GM12878 (cell line): Measurements from ENCODE around the gene MYO1D. TPM values are rescaled to one million over a fixed set of nuclear protein-coding genes. Genes with fewer than 3 reads are reported as not detected.

Experiments
- ATAC-seq: fragments of 200-7000 bp; cut with Tn5 transposase; 3 replicates; pipeline ENCODE4 v1.9.1; 2020; ENCODE audit warnings: mild to moderate bottlenecking, moderate library complexity
- BruUV-seq: library from RNA; stranded (reverse); fragments of 400-500 nt; replicated peaks from 2 replicates; lab custom pipeline; 2021; lab: Mats Ljungman, UMichigan
- CTCF ChIA-PET: fragments of 300-600 bp; sonication (Branson Sonifier 250); formaldehyde crosslinking; extraction: SDS; loops from one replicate; lab custom pipeline; 2021; ENCODE audit warnings: inconsistent platforms; lab: Yijun Ruan, JAX
- POLR2A ChIA-PET: fragments of 350-600 bp; formaldehyde crosslinking; extraction: SDS; loops from one replicate; lab custom pipeline; 2021; ENCODE audit warnings: inconsistent platforms; lab: Charles Lee
- RAD21 ChIA-PET: fragments of 300-600 bp; sonication (Branson Sonifier 250); formaldehyde crosslinking; loops from one replicate; lab custom pipeline; 2023; ENCODE audit warnings: antibody characterized with exemption; ENCODE audit not compliant: unreplicated experiment; lab: Charles Lee
- SMC1A ChIA-PET: fragments of 300-600 bp; sonication (Branson Sonifier 250); formaldehyde crosslinking; loops from one replicate; lab custom pipeline; 2023; ENCODE audit not compliant: unreplicated experiment, uncharacterized antibody; lab: Charles Lee
- DNase-seq: peaks from one replicate; pipeline ENCODE4 v3.0.0-alpha.2; 2011; ENCODE audit warnings: low read depth, low spot score
- FAIRE-seq: peaks from 3 replicates; lab custom pipeline; 2011; peaks lifted over from hg19 to GRCh38; lab: Jason Lieb, UNC
- H2AFZ ChIP-seq: 2 replicates; pipeline ENCODE4 v1.6.0; 2011; ENCODE audit warnings: low read depth, low read length, control low read depth; ENCODE audit not compliant: control insufficient read depth
- H3K27ac ChIP-seq: 2 replicates; pipeline ENCODE4 v1.5.1; 2011; ENCODE audit warnings: control low read depth; ENCODE audit not compliant: control insufficient read depth, insufficient read depth
- H3K27me3 ChIP-seq, 2 experiments: replicated peaks in 1 of 2; 2 replicates each; pipeline versions ENCODE4 v1.6.0 to v1.6.1; 2011; ENCODE audit warnings: low read length in 1 of 2; ENCODE audit not compliant: control insufficient read depth in 2 of 2, insufficient read depth in 2 of 2
- H3K36me3 ChIP-seq, 2 experiments: 2 replicates each; pipeline ENCODE4 v1.5.1; 2011; ENCODE audit warnings: low read length in 1 of 2; ENCODE audit not compliant: control insufficient read depth in 2 of 2, insufficient read depth in 2 of 2
- H3K4me1 ChIP-seq: 2 replicates; pipeline ENCODE4 v1.6.1; 2011; ENCODE audit warnings: mild to moderate bottlenecking, low read length, moderate library complexity, mixed read lengths; ENCODE audit not compliant: control insufficient read depth, insufficient read depth
- H3K4me2 ChIP-seq: 2 replicates; pipeline ENCODE4 v1.6.0; 2011; ENCODE audit warnings: control low read depth; ENCODE audit not compliant: control insufficient read depth, insufficient read depth
- H3K4me3 ChIP-seq: fragments of 200-600 bp; sonication (generic); 2 replicates; pipeline ENCODE4 v1.5.1; 2016
- H3K79me2 ChIP-seq: 2 replicates; pipeline ENCODE4 v1.6.0; 2011; ENCODE audit warnings: low read length; ENCODE audit not compliant: control insufficient read depth, insufficient read depth
- H3K9ac ChIP-seq: 2 replicates; pipeline ENCODE4 v1.8.0; 2011; ENCODE audit warnings: low read length, control low read depth, mixed read lengths; ENCODE audit not compliant: control insufficient read depth, insufficient read depth
- H3K9me3 ChIP-seq: replicated peaks from 3 replicates; pipeline ENCODE4 v1.5.1; 2011; ENCODE audit warnings: mild to moderate bottlenecking, low read length; ENCODE audit not compliant: control insufficient read depth, insufficient read depth
- H4K20me1 ChIP-seq: 2 replicates; pipeline ENCODE4 v1.6.0; 2011; ENCODE audit not compliant: control insufficient read depth, insufficient read depth
- ATF2 ChIP-seq: IDR thresholded peaks from 2 replicates; pipeline ENCODE4 v1.6.1; 2012; ENCODE audit warnings: low read length, inconsistent platforms
- CHD2 ChIP-seq: IDR thresholded peaks from 2 replicates; pipeline ENCODE4 v1.6.1; 2011; ENCODE audit warnings: low read depth, low read length, improper control_type of control experiment, borderline replicate concordance
- ETV6 ChIP-seq, 2 experiments: fragments of 450-650 bp in 1 of 2; IDR thresholded peaks in 1 of 2; conservative IDR thresholded peaks in 1 of 2; 2 replicates each; pipeline ENCODE4 v1.6.1; 2014; ENCODE audit warnings: antibody characterized with exemption in 1 of 2, borderline replicate concordance in 1 of 2, low read depth in 1 of 2, mild to moderate bottlenecking in 1 of 2, moderate library complexity in 1 of 2
- HDGF ChIP-seq: fragments of 450-650 bp; IDR thresholded peaks from 2 replicates; pipeline ENCODE4 v1.6.1; 2016; ENCODE audit warnings: antibody characterized with exemption
- NFYB ChIP-seq: IDR thresholded peaks from 2 replicates; pipeline ENCODE4 v1.6.1; 2011; ENCODE audit warnings: low read depth, mild to moderate bottlenecking, low read length, improper control_type of control experiment, moderate library complexity; ENCODE audit not compliant: insufficient read depth
- RBBP5 ChIP-seq: fragments of 200-600 bp; sonication (generic); conservative IDR thresholded peaks from 2 replicates; pipeline ENCODE4 v1.6.1; 2016
- RUNX3 ChIP-seq: IDR thresholded peaks from 2 replicates; pipeline ENCODE4 v1.6.1; 2012; ENCODE audit warnings: low read length, inconsistent platforms
- SIN3A ChIP-seq: IDR thresholded peaks from 2 replicates; pipeline ENCODE4 v1.6.1; 2012; ENCODE audit warnings: low read depth, low read length, improper control_type of control experiment
- SMAD5 ChIP-seq: IDR thresholded peaks from 2 replicates; pipeline ENCODE4 v1.6.1; 2016; ENCODE audit warnings: antibody characterized with exemption, low read depth
- WGBS: methylation state at CpG from one replicate; pipeline ENCODE4 v1.1.6; 2016; ENCODE audit warnings: low lambda C conversion rate; ENCODE audit not compliant: insufficient replicate concordance, insufficient coverage; ENCODE audit errors: missing lambda C conversion rate; 5-methylcytosine and 5-hydroxymethylcytosine counted together
- in situ Hi-C: fragments of 300-500 bp; cut with MboI; formaldehyde crosslinking; loops from 9 replicates; pipeline ENCODE4 v1.14.3; 2018; ENCODE audit warnings: mixed read lengths
- intact Hi-C: fragments of 100-400 bp; cut with micrococcal nuclease; formaldehyde crosslinking; loops from one replicate; pipeline ENCODE4 v1.14.2; 2022; ENCODE audit not compliant: unreplicated experiment
- polyA plus RNA-seq, 11 experiments: library from polyadenylated mRNA; depleted of rRNA in 4 of 11; unstranded in 6 of 11; stranded (reverse) in 5 of 11; fragments of >200 nt; fragmentation: Nextera tagmentation in 4 of 11; fragmentation: Illumina TruSeq in 1 of 11; extraction: Ambion mirVana in 4 of 11; extraction: Trizol in 1 of 11; gene quantifications; 1 replicate in 1 of 11; 2 replicates in 10 of 11; pipeline versions ENCODE4 v1.2.1 to v1.2.3, GENCODE V29; 2011 to 2016; ENCODE audit warnings: inconsistent platforms in 2 of 11, missing spikeins in 2 of 11, low read depth in 1 of 11
- total RNA-seq, 4 experiments: library from RNA; depleted of rRNA in 3 of 4; stranded (reverse); fragments of >200 nt in 3 of 4; fragmentation: Illumina TruSeq in 1 of 4; extraction: Trizol in 1 of 4; gene quantifications; 2 replicates each; pipeline versions ENCODE4 v1.2.1 to v1.2.3, GENCODE V29; 2013 to 2021
- TF ChIP-seq, protein P1 (sequence below): fragments of 450-650 bp; IDR thresholded peaks from 2 replicates; pipeline ENCODE4 v1.6.1; 2018; ENCODE audit warnings: mild to moderate bottlenecking, low read depth, moderate library complexity; ENCODE audit not compliant: partially characterized antibody
- TF ChIP-seq, protein P2 (sequence below): IDR thresholded peaks from 2 replicates; pipeline ENCODE4 v1.6.1; 2012; ENCODE audit warnings: low read depth, low read length, improper control_type of control experiment
- TF ChIP-seq, protein P3 (sequence below): IDR thresholded peaks from 2 replicates; pipeline ENCODE4 v1.6.1; 2011; ENCODE audit warnings: mild to moderate bottlenecking, low read depth, low read length, moderate library complexity; ENCODE audit not compliant: insufficient replicate concordance

The MYO1D gene
- total and polyA plus RNA-seq, 10 of the 15 experiments (the other 5 are each of a cell fraction or from before 2014, with no cell fraction given) = 1.8 to 37.7 (median 25.4) TPM

- intact Hi-C loops (loop anchor here (1.0 kb wide), 4 partner anchors 11 to 66 kb away; no protein-coding TSS in a partner anchor), in situ Hi-C loops (no loop called here)
- H3K4me3 ChIP-seq = peak overlapping the region; percentile 37; the same call in 1 of the 2 replicates
- H3K4me1 ChIP-seq = peaks cover 27% of the 10 kb centered on the region
- SMC1A ChIA-PET = interaction anchor here (1.0 to 3.5 kb wide), 11 partner anchors 9 to 93 kb away, joined by 3 to 34 read pairs (median 7); partner anchors contain the start of gene CDK5R1
- POLR2A ChIA-PET = interaction anchor here (0.8 to 18.8 kb wide), 7 partner anchors 9 to 55 kb away, joined by 3 to 308 read pairs (median 8); partner anchors contain the start of gene CDK5R1
- peak overlapping the region; percentile 69 for H3K9ac ChIP-seq
- 5% methylated on average over 7 of the region's 7 CpGs for WGBS
- ATAC-seq (peak; percentile 95), DNase-seq (peak; percentile 98), FAIRE-seq (peak; percentile 98)
- no peak overlapping the region for H2AFZ ChIP-seq
- TSS peak; percentile 85 for BruUV-seq
- H3K4me2 ChIP-seq = peak overlapping the region; percentile 63
- H3K9me3 ChIP-seq = no peaks in the 10 kb centered on the region
- no peaks in the 10 kb centered on the region for H4K20me1 ChIP-seq
- H3K27me3 ChIP-seq = no peaks in the 10 kb centered on the region
- no peaks in the 10 kb centered on the region; a peak in 1 of 4 replicates for H3K36me3 ChIP-seq
- CTCF ChIA-PET = interaction anchor here (0.6 to 1.9 kb wide), 4 partner anchors 12 to 24 kb away, joined by 3 to 12 read pairs (median 4); no protein-coding TSS in a partner anchor
- H3K79me2 ChIP-seq = no peaks in the 10 kb centered on the region
- RAD21 ChIA-PET = interaction anchor here (0.9 to 3.0 kb wide), 15 partner anchors 8 to 155 kb away, joined by 3 to 35 read pairs (median 5); partner anchors contain the start of gene CDK5R1
- H3K27ac ChIP-seq = peak overlapping the region; percentile 87
- TF ChIP-seq ETV6 (conservative IDR thresholded peaks at IDR 0.05 in 1 of 2, IDR thresholded peaks at IDR 0.05 in 1 of 2; ENCODE audit: borderline replicate concordance in 1 of 2, low read depth in 1 of 2) = peak in 1 of 2 experiments; percentile 93; a peak in 2 of 4 replicates
- TF ChIP-seq NFYB = 0 out of 2 replicates have a peak, but pooled peaks have one; percentile 32
- peak; percentile 96 for TF ChIP-seq RUNX3
- no peak for TF ChIP-seq HDGF
- TF ChIP-seq, protein P1, sequence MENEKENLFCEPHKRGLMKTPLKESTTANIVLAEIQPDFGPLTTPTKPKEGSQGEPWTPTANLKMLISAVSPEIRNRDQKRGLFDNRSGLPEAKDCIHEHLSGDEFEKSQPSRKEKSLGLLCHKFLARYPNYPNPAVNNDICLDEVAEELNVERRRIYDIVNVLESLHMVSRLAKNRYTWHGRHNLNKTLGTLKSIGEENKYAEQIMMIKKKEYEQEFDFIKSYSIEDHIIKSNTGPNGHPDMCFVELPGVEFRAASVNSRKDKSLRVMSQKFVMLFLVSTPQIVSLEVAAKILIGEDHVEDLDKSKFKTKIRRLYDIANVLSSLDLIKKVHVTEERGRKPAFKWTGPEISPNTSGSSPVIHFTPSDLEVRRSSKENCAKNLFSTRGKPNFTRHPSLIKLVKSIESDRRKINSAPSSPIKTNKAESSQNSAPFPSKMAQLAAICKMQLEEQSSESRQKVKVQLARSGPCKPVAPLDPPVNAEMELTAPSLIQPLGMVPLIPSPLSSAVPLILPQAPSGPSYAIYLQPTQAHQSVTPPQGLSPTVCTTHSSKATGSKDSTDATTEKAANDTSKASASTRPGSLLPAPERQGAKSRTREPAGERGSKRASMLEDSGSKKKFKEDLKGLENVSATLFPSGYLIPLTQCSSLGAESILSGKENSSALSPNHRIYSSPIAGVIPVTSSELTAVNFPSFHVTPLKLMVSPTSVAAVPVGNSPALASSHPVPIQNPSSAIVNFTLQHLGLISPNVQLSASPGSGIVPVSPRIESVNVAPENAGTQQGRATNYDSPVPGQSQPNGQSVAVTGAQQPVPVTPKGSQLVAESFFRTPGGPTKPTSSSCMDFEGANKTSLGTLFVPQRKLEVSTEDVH = no peak
- TF ChIP-seq RBBP5 = no peak
- peak; percentile 15; the same call in 1 of the 2 replicates for TF ChIP-seq CHD2
- TF ChIP-seq, protein P2, sequence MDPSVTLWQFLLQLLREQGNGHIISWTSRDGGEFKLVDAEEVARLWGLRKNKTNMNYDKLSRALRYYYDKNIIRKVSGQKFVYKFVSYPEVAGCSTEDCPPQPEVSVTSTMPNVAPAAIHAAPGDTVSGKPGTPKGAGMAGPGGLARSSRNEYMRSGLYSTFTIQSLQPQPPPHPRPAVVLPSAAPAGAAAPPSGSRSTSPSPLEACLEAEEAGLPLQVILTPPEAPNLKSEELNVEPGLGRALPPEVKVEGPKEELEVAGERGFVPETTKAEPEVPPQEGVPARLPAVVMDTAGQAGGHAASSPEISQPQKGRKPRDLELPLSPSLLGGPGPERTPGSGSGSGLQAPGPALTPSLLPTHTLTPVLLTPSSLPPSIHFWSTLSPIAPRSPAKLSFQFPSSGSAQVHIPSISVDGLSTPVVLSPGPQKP = peak; percentile 61; the same call in 1 of the 2 replicates
- TF ChIP-seq ATF2 = no peak; the same call in none of the 2 replicates
- TF ChIP-seq, protein P3, sequence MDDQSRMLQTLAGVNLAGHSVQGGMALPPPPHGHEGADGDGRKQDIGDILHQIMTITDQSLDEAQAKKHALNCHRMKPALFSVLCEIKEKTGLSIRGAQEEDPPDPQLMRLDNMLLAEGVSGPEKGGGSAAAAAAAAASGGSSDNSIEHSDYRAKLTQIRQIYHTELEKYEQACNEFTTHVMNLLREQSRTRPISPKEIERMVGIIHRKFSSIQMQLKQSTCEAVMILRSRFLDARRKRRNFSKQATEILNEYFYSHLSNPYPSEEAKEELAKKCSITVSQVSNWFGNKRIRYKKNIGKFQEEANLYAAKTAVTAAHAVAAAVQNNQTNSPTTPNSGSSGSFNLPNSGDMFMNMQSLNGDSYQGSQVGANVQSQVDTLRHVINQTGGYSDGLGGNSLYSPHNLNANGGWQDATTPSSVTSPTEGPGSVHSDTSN = no peak
- 0 out of 2 replicates have a peak, but pooled peaks have one; percentile 19 for TF ChIP-seq SMAD5
- TF ChIP-seq SIN3A = 0 out of 2 replicates have a peak, but pooled peaks have one; percentile 53
These were observed 373.4 kb downstream of the MYO1D start for GRCh38 chr17:32503251-32504165.
